GM19397 (cell line): ENCODE data around the gene MZB1.

Experiments
- ATAC-seq: cut with Tn5 transposase; IDR thresholded peaks from one replicate; pipeline ENCODE4 v1.9.1; 2021; ENCODE audit warnings: mild to moderate bottlenecking, moderate library complexity; ENCODE audit not compliant: unreplicated experiment

MZB1 gene

DNA sequence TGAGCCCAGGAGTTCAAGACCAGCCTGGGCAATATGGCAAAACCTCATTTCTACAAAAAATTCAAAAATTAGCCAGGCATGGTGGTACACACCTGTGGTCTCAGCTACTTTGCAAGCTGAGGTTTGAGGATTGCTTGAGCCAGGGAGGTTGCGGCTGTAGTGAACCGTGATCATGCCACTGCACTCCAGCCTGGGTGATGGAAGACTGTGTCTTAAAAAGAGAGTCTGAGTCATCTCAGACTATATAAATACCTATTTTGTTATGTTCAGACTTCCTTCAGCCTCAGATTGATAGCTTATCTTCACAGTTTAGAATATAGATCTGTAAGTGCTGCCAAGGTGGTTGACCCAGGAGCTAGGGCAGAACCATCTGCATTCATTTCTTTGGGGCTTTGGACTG lies 49.7 kb downstream of the MZB1 start:
- no peak for ATAC-seq
